ENCODE results near the gene SGMS2.

DNA sequence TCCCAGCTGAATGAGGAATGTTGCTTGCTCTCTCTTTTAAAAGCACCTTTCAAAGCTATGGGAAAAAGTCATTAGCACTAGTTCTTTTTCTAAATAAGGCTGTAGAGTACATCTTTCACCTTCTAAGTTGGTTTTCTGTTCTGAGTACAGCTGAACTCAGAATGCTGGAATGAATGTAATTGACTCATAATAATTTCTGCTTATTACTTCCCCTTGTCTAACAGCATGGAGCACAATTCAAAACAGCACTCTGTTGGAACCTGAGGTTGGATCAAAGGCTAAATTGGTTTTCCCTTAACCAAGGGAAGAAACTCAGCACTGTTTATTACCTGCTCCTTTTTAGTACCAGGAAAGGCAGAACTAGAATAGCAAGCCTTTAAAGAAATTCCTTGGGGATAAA, 73.1 kb downstream of the SGMS2 start:
- TF ChIP-seq, protein P1, sequence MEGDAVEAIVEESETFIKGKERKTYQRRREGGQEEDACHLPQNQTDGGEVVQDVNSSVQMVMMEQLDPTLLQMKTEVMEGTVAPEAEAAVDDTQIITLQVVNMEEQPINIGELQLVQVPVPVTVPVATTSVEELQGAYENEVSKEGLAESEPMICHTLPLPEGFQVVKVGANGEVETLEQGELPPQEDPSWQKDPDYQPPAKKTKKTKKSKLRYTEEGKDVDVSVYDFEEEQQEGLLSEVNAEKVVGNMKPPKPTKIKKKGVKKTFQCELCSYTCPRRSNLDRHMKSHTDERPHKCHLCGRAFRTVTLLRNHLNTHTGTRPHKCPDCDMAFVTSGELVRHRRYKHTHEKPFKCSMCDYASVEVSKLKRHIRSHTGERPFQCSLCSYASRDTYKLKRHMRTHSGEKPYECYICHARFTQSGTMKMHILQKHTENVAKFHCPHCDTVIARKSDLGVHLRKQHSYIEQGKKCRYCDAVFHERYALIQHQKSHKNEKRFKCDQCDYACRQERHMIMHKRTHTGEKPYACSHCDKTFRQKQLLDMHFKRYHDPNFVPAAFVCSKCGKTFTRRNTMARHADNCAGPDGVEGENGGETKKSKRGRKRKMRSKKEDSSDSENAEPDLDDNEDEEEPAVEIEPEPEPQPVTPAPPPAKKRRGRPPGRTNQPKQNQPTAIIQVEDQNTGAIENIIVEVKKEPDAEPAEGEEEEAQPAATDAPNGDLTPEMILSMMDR (IDR thresholded peaks at IDR 0.05 in 8 of 11, conservative IDR thresholded peaks at IDR 0.05 in 3 of 11), result no peak
- no peak for TF ChIP-seq POLR2A (IDR thresholded peaks at IDR 0.05)
